Suprapubic skin (tissue), 3 donors: ENCODE measurements around the gene RICTOR.

ENCODE experiments used
- EP300 ChIP-seq: sonication (generic); formaldehyde crosslinking; IDR thresholded peaks from one replicate; pipeline ENCODE4 v1.6.1; 2017; ENCODE audit warnings: antibody characterized with exemption
- POLR2A ChIP-seq, 2 donors: fragments of 450-650 bp; IDR thresholded peaks; one replicate each; pipeline ENCODE4 v1.6.1; 2017; ENCODE audit warnings: antibody characterized with exemption in 2 of 2, mild to moderate bottlenecking in 2 of 2, moderate library complexity in 2 of 2
- TF ChIP-seq, protein P1 (sequence below), 2 donors: fragments of 200-600 bp in 1 of 2; fragments of 450-650 bp in 1 of 2; sonication (generic) in 1 of 2; IDR thresholded peaks; one replicate each; pipeline ENCODE4 v1.5.1; 2016 to 2019; ENCODE audit warnings: antibody characterized with exemption in 2 of 2, mild to moderate bottlenecking in 1 of 2, moderate library complexity in 1 of 2

GRCh38 chr5:39119404-39120051 lies 45.3 kb upstream of the RICTOR start:
- TF ChIP-seq, protein P1, sequence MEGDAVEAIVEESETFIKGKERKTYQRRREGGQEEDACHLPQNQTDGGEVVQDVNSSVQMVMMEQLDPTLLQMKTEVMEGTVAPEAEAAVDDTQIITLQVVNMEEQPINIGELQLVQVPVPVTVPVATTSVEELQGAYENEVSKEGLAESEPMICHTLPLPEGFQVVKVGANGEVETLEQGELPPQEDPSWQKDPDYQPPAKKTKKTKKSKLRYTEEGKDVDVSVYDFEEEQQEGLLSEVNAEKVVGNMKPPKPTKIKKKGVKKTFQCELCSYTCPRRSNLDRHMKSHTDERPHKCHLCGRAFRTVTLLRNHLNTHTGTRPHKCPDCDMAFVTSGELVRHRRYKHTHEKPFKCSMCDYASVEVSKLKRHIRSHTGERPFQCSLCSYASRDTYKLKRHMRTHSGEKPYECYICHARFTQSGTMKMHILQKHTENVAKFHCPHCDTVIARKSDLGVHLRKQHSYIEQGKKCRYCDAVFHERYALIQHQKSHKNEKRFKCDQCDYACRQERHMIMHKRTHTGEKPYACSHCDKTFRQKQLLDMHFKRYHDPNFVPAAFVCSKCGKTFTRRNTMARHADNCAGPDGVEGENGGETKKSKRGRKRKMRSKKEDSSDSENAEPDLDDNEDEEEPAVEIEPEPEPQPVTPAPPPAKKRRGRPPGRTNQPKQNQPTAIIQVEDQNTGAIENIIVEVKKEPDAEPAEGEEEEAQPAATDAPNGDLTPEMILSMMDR (IDR thresholded peaks at IDR 0.05) = no peak
- TF ChIP-seq EP300 (no peak), POLR2A (IDR thresholded peaks at IDR 0.05) (no peak)
